Breast epithelium (tissue), 4 donors: Measurements from ENCODE around the gene SKA2. TPM values are rescaled to one million over a fixed set of nuclear protein-coding genes. Genes with fewer than 3 reads are reported as not detected.
A peak's percentile ranks its signal among the peaks of the same experiment; 100 is the strongest.

Source experiments
- DNase-seq, 2 donors: peaks; one replicate each; pipeline ENCODE4 v3.0.0-alpha.2; 2019; ENCODE audit warnings: low spot score in 2 of 2
- H3K27ac ChIP-seq, 2 donors: fragments of 200-600 bp; sonication (generic) in 1 of 2; one replicate each; pipeline ENCODE4 v1.5.1; 2016 to 2019; ENCODE audit warnings: mild to moderate bottlenecking in 1 of 2
- H3K27me3 ChIP-seq, 2 donors: fragments of 200-600 bp; sonication (generic) in 1 of 2; one replicate each; pipeline versions ENCODE4 v1.5.1 to v1.6.0; 2017 to 2019; ENCODE audit warnings: control low read depth in 1 of 2, mild to moderate bottlenecking in 1 of 2
- H3K36me3 ChIP-seq: fragments of 200-600 bp; one replicate; pipeline ENCODE4 v1.5.1; 2019
- H3K4me1 ChIP-seq, 2 donors: fragments of 200-600 bp; sonication (generic); one replicate each; pipeline ENCODE4 v1.5.1; 2016 to 2019; ENCODE audit warnings: control low read depth in 1 of 2
- H3K4me3 ChIP-seq, 3 donors: fragments of 200-600 bp; sonication (generic); 1 replicate in 2 of 3; 2 replicates in 1 of 3; pipeline ENCODE4 v1.5.1; 2016 to 2019; ENCODE audit warnings: mild to moderate bottlenecking in 3 of 3, moderate library complexity in 2 of 3
- H3K9me3 ChIP-seq, 2 donors: fragments of 200-600 bp; sonication (generic) in 1 of 2; one replicate each; pipeline ENCODE4 v1.5.1; 2016 to 2019; ENCODE audit warnings: control low read depth in 1 of 2
- POLR2A ChIP-seq: fragments of 450-650 bp; IDR thresholded peaks from one replicate; pipeline ENCODE4 v1.6.1; 2016; ENCODE audit warnings: antibody characterized with exemption, mild to moderate bottlenecking, moderate library complexity
- POLR2AphosphoS5 ChIP-seq, 3 donors: sonication (generic); formaldehyde crosslinking; IDR thresholded peaks; one replicate each; pipeline ENCODE4 v1.6.1; 2017; ENCODE audit warnings: antibody characterized with exemption in 3 of 3
- intact Hi-C: fragments of 100-400 bp; cut with DNase I; formaldehyde crosslinking; loops from one replicate; pipeline ENCODE4 v1.15.1; 2023; ENCODE audit warnings: low total_unique reads
- total RNA-seq, 3 donors: library from RNA; depleted of rRNA; stranded (reverse); fragments of >200 nt; gene quantifications; one replicate each; pipeline ENCODE4 v1.1.0, GENCODE V29; 2016
- TF ChIP-seq, protein P1 (sequence below), 3 donors: fragments of 450-650 bp; IDR thresholded peaks; one replicate each; pipeline ENCODE4 v1.5.1; 2016 to 2017; ENCODE audit warnings: antibody characterized with exemption in 3 of 3, mild to moderate bottlenecking in 3 of 3, moderate library complexity in 3 of 3

Gene SKA2
- 10 to 100 TPM; 11.8 to 19.5 (median 12.7) TPM for total RNA-seq

DNA sequence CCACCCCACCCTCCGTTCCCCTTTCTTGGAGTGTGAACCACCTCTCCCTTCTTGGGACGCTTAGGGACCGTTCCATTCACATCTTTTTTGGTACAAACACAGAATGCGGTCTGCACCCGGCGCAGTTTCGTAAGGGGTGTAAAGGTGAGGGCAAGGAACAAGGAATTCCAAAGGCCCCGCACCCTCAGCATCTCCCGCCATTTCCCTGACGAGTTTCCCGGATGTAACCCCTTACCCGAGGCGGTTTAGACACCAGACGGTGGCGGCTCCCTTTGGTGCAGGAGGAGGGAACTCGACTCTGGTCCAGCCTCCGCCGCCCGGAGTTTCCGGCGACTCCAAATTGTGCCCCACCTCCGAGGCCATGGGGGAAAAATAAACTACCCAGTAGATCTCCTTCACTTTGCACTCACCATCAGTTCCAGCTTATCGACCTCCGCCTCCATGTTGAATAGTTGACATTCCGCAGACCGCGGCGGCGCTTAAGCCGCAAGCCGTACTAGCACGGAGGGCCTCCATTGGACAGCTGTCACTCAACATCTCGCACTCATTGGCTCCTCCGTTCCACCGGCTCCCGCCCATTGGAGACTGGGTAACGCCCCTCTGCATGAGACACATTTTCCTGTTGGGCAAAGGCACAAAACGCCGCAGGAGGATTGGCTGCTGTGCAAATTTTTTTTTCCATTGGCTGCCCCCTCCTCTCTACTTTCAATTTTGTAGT lies at the start of gene SKA2:
Gene SKA2 (minus strand): TSS at position 466 of the 718 bp plus-strand sequence. CDS start 23 bp downstream, at position 443.
- H3K4me1 ChIP-seq: no peaks in the 10 kb centered on the region
- peak within 1 kb of the TSS; percentile 68 to 91 (median 76) for H3K4me3 ChIP-seq
- H3K36me3 ChIP-seq: no peaks in the 10 kb centered on the region
- DNase-seq: peak; percentile 95 to 98
- intact Hi-C loops: no loop called here
- H3K27me3 ChIP-seq: no peaks in the 10 kb centered on the region
- H3K9me3 ChIP-seq: no peaks in the 10 kb centered on the region
- peak within 1 kb of the TSS; percentile 81 to 85 for H3K27ac ChIP-seq
- TF ChIP-seq POLR2AphosphoS5 (IDR thresholded peaks at IDR 0.05): peak; percentile 40 to 61 (median 45)
- TF ChIP-seq, protein P1, sequence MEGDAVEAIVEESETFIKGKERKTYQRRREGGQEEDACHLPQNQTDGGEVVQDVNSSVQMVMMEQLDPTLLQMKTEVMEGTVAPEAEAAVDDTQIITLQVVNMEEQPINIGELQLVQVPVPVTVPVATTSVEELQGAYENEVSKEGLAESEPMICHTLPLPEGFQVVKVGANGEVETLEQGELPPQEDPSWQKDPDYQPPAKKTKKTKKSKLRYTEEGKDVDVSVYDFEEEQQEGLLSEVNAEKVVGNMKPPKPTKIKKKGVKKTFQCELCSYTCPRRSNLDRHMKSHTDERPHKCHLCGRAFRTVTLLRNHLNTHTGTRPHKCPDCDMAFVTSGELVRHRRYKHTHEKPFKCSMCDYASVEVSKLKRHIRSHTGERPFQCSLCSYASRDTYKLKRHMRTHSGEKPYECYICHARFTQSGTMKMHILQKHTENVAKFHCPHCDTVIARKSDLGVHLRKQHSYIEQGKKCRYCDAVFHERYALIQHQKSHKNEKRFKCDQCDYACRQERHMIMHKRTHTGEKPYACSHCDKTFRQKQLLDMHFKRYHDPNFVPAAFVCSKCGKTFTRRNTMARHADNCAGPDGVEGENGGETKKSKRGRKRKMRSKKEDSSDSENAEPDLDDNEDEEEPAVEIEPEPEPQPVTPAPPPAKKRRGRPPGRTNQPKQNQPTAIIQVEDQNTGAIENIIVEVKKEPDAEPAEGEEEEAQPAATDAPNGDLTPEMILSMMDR (IDR thresholded peaks at IDR 0.05): no peak

DNA sequence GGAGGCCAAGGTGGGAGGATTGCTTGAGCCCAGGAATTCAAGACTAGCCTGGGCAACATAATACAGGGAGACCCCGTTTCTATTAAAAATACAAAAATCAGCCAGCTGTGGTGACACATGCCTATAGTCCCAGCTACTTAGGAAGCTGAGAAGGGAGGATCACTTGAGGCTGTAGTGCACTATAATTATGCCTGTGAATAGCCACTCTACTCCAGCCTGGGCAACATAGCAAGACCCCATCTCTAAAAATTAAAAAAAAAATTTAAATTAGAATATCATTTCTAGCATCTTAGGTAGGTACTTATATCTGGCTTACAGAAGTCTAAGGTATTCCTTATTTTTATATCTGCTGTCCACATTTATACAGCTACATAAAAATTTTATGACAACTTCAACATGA lies 47.3 kb upstream of the SKA2 start:
- Histone ChIP-seq H3K27me3 (no peaks in the 10 kb centered on the region), H3K4me1 (no peaks in the 10 kb centered on the region), H3K9me3 (no peaks in the 10 kb centered on the region), H3K27ac (no peak overlapping the region), H3K36me3 (no peaks in the 10 kb centered on the region), H3K4me3 (no peak overlapping the region)
- no peak for DNase-seq
- intact Hi-C loops: no loop called here
- TF ChIP-seq POLR2AphosphoS5 (IDR thresholded peaks at IDR 0.05): no peak
- TF ChIP-seq, protein P1 (IDR thresholded peaks at IDR 0.05): no peak
- TF ChIP-seq POLR2A: no peak

GRCh38 chr17:59199398-59199797 lies 44.4 kb upstream of the SKA2 start:
- H3K27me3 ChIP-seq: no peaks in the 10 kb centered on the region
- no peak overlapping the region for H3K4me3 ChIP-seq
- intact Hi-C loops: no loop called here
- H3K27ac ChIP-seq: no peak overlapping the region
- no peaks in the 10 kb centered on the region for H3K4me1 ChIP-seq
- no peaks in the 10 kb centered on the region for H3K36me3 ChIP-seq
- no peak for DNase-seq
- H3K9me3 ChIP-seq: no peaks in the 10 kb centered on the region
- TF ChIP-seq POLR2A: no peak
- TF ChIP-seq, protein P1 (IDR thresholded peaks at IDR 0.05): no peak

DNA sequence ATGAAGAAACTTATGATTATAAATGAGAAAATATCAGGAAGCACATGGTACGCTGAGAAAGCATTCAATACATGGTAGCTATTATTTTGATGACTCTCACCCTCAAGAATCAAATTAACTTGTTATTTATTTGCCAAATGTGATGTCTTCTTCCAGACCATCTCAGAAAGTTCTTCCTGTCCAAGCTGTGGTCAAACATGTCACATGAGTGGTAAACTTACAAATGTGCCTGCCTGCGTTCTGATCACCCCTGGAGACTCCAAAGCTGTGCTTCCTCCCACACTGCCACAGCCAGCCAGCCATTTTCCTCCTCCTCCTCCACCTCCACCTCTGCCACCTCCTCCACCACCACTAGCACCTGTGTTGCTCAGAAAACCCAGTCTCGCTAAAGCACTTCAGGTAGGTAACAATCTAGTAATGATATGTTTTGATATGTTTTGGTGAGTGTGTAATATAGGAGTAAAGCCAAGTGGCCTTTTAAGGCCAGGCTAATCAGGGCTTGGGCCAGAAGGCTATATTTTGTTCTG lies 38.4 kb upstream of the SKA2 start:
- DNase-seq: no peak
- Histone ChIP-seq H3K27ac (no peak overlapping the region), H3K27me3 (no peaks in the 10 kb centered on the region), H3K4me3 (no peak overlapping the region), H3K4me1 (no peaks in the 10 kb centered on the region), H3K36me3 (no peaks in the 10 kb centered on the region), H3K9me3 (no peaks in the 10 kb centered on the region)
- no peak for TF ChIP-seq POLR2AphosphoS5 (IDR thresholded peaks at IDR 0.05)
- TF ChIP-seq POLR2A: no peak
- TF ChIP-seq, protein P1 (IDR thresholded peaks at IDR 0.05): no peak
- intact Hi-C loops: no loop called here

GRCh38 chr17:59190806-59191205 lies 35.8 kb upstream of the SKA2 start:
- no peaks in the 10 kb centered on the region for H3K9me3 ChIP-seq
- no peak overlapping the region for H3K4me3 ChIP-seq
- intact Hi-C loops: no loop called here
- no peaks in the 10 kb centered on the region for H3K4me1 ChIP-seq
- TF ChIP-seq, protein P1 (IDR thresholded peaks at IDR 0.05): no peak
- TF ChIP-seq POLR2AphosphoS5 (IDR thresholded peaks at IDR 0.05) (no peak), POLR2A (no peak)
- no peaks in the 10 kb centered on the region for H3K27me3 ChIP-seq
- H3K27ac ChIP-seq: no peak overlapping the region
- no peaks in the 10 kb centered on the region for H3K36me3 ChIP-seq
- no peak for DNase-seq
